SU-DHL-6 (cell line): ENCODE data around the gene ELAVL2.

Experiments used
- H2AFZ ChIP-seq: fragments of 200-600 bp; sonication (generic); 2 replicates; pipeline ENCODE4 v1.6.1; 2014; ENCODE audit warnings: low read depth, mild to moderate bottlenecking, moderate library complexity, mixed read lengths, antibody characterized with exemption, low read length; ENCODE audit not compliant: severe bottlenecking
- H3F3A ChIP-seq: fragments of 200-600 bp; shearing (Covaris generic); 2 replicates; pipeline ENCODE4 v1.6.0; 2016; ENCODE audit warnings: antibody characterized with exemption, mild to moderate bottlenecking; ENCODE audit not compliant: insufficient read depth
- H3K27ac ChIP-seq: fragments of 200-600 bp; sonication (generic); 2 replicates; pipeline ENCODE4 v1.5.1; 2016; ENCODE audit warnings: low read depth, mild to moderate bottlenecking, low read length, moderate library complexity, mixed read lengths
- H3K27me3 ChIP-seq: fragments of 200-600 bp; sonication (generic), shearing (Covaris generic); 2 replicates; pipeline ENCODE4 v1.6.0; 2014; ENCODE audit warnings: mild to moderate bottlenecking, low read length
- H3K36me3 ChIP-seq: fragments of 200-600 bp; sonication (generic); 2 replicates; pipeline ENCODE4 v1.6.1; 2014; ENCODE audit warnings: mild to moderate bottlenecking, low read length, mixed read lengths
- H3K4me2 ChIP-seq: fragments of 300-600, 200-600 bp; shearing (Covaris generic), sonication (generic); 2 replicates; pipeline ENCODE4 v1.6.0; 2014; ENCODE audit warnings: low read length, low read depth, mild to moderate bottlenecking; ENCODE audit not compliant: poor library complexity, severe bottlenecking
- H3K4me3 ChIP-seq: fragments of 200-600 bp; sonication (generic); 2 replicates; pipeline ENCODE4 v1.5.1; 2014; ENCODE audit warnings: antibody characterized with exemption, low read length, mild to moderate bottlenecking, mixed read lengths; ENCODE audit not compliant: insufficient read depth, poor library complexity, severe bottlenecking
- H3K79me2 ChIP-seq: fragments of 200-600 bp; sonication (generic); 2 replicates; pipeline ENCODE4 v1.6.1; 2014; ENCODE audit warnings: mild to moderate bottlenecking, low read length, moderate library complexity; ENCODE audit not compliant: insufficient read depth
- H3K9ac ChIP-seq: fragments of 200-600 bp; sonication (generic); 2 replicates; pipeline ENCODE4 v1.7.0; 2014; ENCODE audit warnings: mild to moderate bottlenecking, low read length
- H3K9me2 ChIP-seq: fragments of 200-600 bp; sonication (generic); replicated peaks from 2 replicates; pipeline ENCODE4 v1.6.1; 2014; ENCODE audit warnings: low read length; ENCODE audit not compliant: insufficient read depth
- H3K9me3 ChIP-seq: fragments of 200-600 bp; sonication (generic); 2 replicates; pipeline ENCODE4 v1.6.1; 2014; ENCODE audit warnings: low read length, mixed read lengths; ENCODE audit not compliant: insufficient read depth
- H4K20me1 ChIP-seq: fragments of 200-600 bp; sonication (generic); 2 replicates; pipeline ENCODE4 v1.6.1; 2014; ENCODE audit warnings: low read depth, mild to moderate bottlenecking, antibody characterized with exemption, low read length, moderate library complexity, mixed read lengths
- EZH2phosphoT487 ChIP-seq: fragments of 200-600 bp; sonication (generic), shearing (Covaris generic); conservative IDR thresholded peaks from 2 replicates; pipeline ENCODE4 v1.6.1; 2018; ENCODE audit warnings: mild to moderate bottlenecking, antibody characterized with exemption, low read length, moderate library complexity, mixed read lengths
- TF ChIP-seq, protein P1 (sequence below): fragments of 200-600 bp; sonication (generic); IDR thresholded peaks from one replicate; pipeline ENCODE4 v1.5.1; 2017; ENCODE audit warnings: antibody characterized with exemption, mild to moderate bottlenecking, low read length, moderate library complexity; ENCODE audit not compliant: insufficient read depth, poor library complexity, severe bottlenecking

The ELAVL2 gene

GRCh38 chr9:23665635-23666034 lies 160.4 kb downstream of the ELAVL2 start:
- Histone ChIP-seq H2AFZ (no peak overlapping the region), H3K27me3 (no peaks in the 10 kb centered on the region), H3K9me3 (no peaks in the 10 kb centered on the region), H3K36me3 (no peaks in the 10 kb centered on the region), H3K27ac (no peak overlapping the region), H4K20me1 (no peaks in the 10 kb centered on the region), H3K4me3 (no peak overlapping the region), H3K79me2 (no peaks in the 10 kb centered on the region), H3K4me2 (no peak overlapping the region), H3F3A (no peaks in the 10 kb centered on the region), H3K9me2 (no peaks in the 10 kb centered on the region), H3K9ac (no peak overlapping the region)
- no peak for TF ChIP-seq EZH2phosphoT487
- TF ChIP-seq, protein P1, sequence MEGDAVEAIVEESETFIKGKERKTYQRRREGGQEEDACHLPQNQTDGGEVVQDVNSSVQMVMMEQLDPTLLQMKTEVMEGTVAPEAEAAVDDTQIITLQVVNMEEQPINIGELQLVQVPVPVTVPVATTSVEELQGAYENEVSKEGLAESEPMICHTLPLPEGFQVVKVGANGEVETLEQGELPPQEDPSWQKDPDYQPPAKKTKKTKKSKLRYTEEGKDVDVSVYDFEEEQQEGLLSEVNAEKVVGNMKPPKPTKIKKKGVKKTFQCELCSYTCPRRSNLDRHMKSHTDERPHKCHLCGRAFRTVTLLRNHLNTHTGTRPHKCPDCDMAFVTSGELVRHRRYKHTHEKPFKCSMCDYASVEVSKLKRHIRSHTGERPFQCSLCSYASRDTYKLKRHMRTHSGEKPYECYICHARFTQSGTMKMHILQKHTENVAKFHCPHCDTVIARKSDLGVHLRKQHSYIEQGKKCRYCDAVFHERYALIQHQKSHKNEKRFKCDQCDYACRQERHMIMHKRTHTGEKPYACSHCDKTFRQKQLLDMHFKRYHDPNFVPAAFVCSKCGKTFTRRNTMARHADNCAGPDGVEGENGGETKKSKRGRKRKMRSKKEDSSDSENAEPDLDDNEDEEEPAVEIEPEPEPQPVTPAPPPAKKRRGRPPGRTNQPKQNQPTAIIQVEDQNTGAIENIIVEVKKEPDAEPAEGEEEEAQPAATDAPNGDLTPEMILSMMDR: no peak

DNA sequence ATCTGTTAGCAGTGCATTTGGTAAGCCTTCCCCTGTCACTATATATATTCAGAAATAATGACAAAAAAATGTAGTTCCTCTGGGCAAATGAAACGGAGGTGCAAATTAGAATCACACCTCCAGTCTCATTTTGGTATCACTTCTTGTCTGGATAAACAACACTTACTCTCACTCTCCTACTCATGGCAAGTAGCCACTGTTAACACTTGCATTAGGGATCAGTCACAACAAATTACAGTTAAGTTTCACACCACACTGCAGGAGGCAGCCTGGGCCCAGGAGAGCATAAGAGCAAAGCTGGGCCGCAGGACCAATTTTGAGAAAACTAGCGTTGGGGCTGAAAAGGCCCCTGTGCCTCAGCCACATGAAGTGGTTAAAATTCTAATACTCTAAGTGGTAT lies 161.0 kb downstream of the ELAVL2 start:
- Histone ChIP-seq H2AFZ (no peak overlapping the region), H3K9me2 (no peaks in the 10 kb centered on the region), H3F3A (no peaks in the 10 kb centered on the region), H3K36me3 (no peaks in the 10 kb centered on the region), H3K79me2 (no peaks in the 10 kb centered on the region), H3K9me3 (no peaks in the 10 kb centered on the region), H3K9ac (no peak overlapping the region), H3K27me3 (no peaks in the 10 kb centered on the region), H3K4me3 (no peak overlapping the region), H4K20me1 (no peaks in the 10 kb centered on the region), H3K4me2 (no peak overlapping the region), H3K27ac (no peak overlapping the region)
- TF ChIP-seq, protein P1: no peak
- no peak for TF ChIP-seq EZH2phosphoT487

DNA sequence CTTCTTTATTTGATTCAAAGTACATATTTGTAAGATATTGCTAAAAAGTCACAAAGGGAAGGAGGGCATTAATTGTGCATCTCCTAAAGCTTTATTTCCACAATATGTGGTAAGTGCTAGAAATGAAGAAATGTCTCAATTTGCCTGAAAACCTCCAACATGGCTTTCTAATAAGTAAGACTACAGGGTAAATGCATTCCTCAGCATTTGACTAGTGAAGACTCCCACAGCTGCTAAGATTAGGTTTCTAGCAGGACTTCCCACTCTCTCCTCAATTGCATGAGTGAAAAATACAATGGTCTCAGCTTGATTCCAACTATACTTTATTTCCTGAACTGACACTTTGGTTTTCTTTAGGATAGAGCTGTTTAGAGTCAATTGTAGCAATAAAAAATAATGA lies 162.1 kb downstream of the ELAVL2 start:
- no peak overlapping the region for H2AFZ ChIP-seq
- H3K79me2 ChIP-seq: no peaks in the 10 kb centered on the region
- no peaks in the 10 kb centered on the region for H3K9me3 ChIP-seq
- TF ChIP-seq, protein P1: no peak
- TF ChIP-seq EZH2phosphoT487: no peak
- H3K4me2 ChIP-seq: no peak overlapping the region
- no peaks in the 10 kb centered on the region for H3K27me3 ChIP-seq
- no peaks in the 10 kb centered on the region for H3F3A ChIP-seq
- H3K27ac ChIP-seq: no peak overlapping the region
- no peaks in the 10 kb centered on the region for H3K36me3 ChIP-seq
- no peak overlapping the region for H3K4me3 ChIP-seq
- no peak overlapping the region for H3K9ac ChIP-seq
- no peaks in the 10 kb centered on the region for H3K9me2 ChIP-seq
- H4K20me1 ChIP-seq: no peaks in the 10 kb centered on the region

GRCh38 chr9:23663536-23663935 lies 162.5 kb downstream of the ELAVL2 start:
- Histone ChIP-seq H2AFZ (no peak overlapping the region), H3F3A (no peaks in the 10 kb centered on the region), H3K9me2 (no peaks in the 10 kb centered on the region), H3K79me2 (no peaks in the 10 kb centered on the region), H3K4me2 (no peak overlapping the region), H3K27ac (no peak overlapping the region), H3K36me3 (no peaks in the 10 kb centered on the region), H3K4me3 (no peak overlapping the region), H3K9ac (no peak overlapping the region), H3K9me3 (no peaks in the 10 kb centered on the region), H3K27me3 (no peaks in the 10 kb centered on the region), H4K20me1 (no peaks in the 10 kb centered on the region)
- no peak for TF ChIP-seq EZH2phosphoT487
- TF ChIP-seq, protein P1: no peak
